Measurements from ENCODE around the gene DHODH.

- TF ChIP-seq EZH2 (IDR thresholded peaks at IDR 0.05; ENCODE audit: insufficient read depth, low read length) (no peak), CTCF (IDR thresholded peaks at IDR 0.05; ENCODE audit: insufficient read depth, low read depth, low read length) (no peak)
Measured at GRCh38 chr16:72044296-72044695, 35.8 kb downstream of the DHODH start.

All from astrocyte (in vitro differentiated cells and primary cell).